Mesodermal cell (in vitro differentiated cells): ENCODE results near the gene ADAMTSL3.

Source experiments
- H3K27ac ChIP-seq: 2 replicates; pipeline ENCODE4 v1.7.0; 2013; ENCODE audit warnings: mild to moderate bottlenecking, low read depth, low read length, moderate library complexity; ENCODE audit not compliant: severe bottlenecking
- H3K36me3 ChIP-seq: 2 replicates; pipeline ENCODE4 v1.7.1; 2013; ENCODE audit warnings: mild to moderate bottlenecking, low read length, moderate library complexity; ENCODE audit not compliant: control insufficient read depth, insufficient read depth
- H3K4me1 ChIP-seq: one replicate; pipeline ENCODE4 v1.7.1; 2013; ENCODE audit warnings: mild to moderate bottlenecking, low read length; ENCODE audit not compliant: insufficient read depth, control insufficient read depth, poor library complexity, severe bottlenecking
- H3K4me3 ChIP-seq: 2 replicates; pipeline ENCODE4 v1.7.0; 2013; ENCODE audit warnings: low read length, control low read depth, mild to moderate bottlenecking; ENCODE audit not compliant: insufficient read depth, poor library complexity, severe bottlenecking; ENCODE audit errors: extremely low read depth
- H3K9me3 ChIP-seq: 2 replicates; pipeline ENCODE4 v1.7.1; 2013; ENCODE audit warnings: mild to moderate bottlenecking, low read length, moderate library complexity; ENCODE audit not compliant: control insufficient read depth
- WGBS, 2 experiments: methylation state at CpG; one replicate each; pipeline ENCODE4 v1.1.5; 2013; ENCODE audit warnings: missing lambda C conversion rate in 2 of 2; ENCODE audit not compliant: insufficient coverage in 2 of 2; 5-methylcytosine and 5-hydroxymethylcytosine counted together

The ADAMTSL3 gene

DNA sequence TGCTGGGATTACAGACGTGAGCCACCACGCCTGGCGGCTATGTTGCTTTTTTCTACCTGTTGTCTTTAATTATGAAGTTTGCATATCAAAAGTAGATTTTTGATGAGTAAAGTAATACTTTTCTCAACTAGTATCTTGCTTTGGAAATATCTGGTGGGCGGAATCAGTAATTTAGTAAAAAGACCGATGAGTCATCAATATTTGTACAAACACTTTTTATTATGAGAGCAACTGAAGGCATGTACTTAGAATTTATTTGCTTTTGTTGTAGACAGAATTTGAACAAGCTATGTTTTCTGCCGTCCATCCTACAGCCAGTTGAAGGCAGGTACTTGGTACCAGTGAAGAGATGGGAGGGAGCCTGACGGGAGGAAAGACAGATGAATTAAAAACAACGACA is 164.7 kb downstream of the ADAMTSL3 start:
- WGBS, 2 experiments: 94 to 95% methylated on average over 3 to 6 of the region's 8 CpGs
- Histone ChIP-seq H3K9me3 (no peaks in the 10 kb centered on the region), H3K36me3 (no peaks in the 10 kb centered on the region), H3K4me3 (no peak overlapping the region), H3K27ac (no peak overlapping the region), H3K4me1 (peaks cover 4% of the 10 kb centered on the region)

DNA sequence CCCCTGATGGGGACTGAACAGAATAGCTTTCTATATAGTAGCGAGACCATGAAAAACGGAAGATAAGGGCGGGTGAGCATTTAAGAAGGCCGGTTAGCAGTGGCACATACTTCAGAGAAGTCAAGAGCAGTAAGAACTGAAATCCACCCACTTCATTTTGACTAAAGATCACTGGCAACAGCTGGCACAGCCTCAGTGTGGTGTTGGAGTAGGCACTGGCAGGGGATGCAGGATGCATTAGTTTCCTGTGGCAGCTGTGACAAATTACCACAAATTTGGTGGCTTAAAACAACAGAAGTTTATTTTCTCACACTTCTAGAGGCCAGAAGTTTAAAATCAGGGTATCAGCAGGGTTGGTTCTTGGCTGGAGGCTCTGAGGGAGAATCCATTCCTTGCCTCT is 176.5 kb downstream of the ADAMTSL3 start:
- 50 to 80% methylated on average over 1 to 2 of the region's 4 CpGs for WGBS, 2 experiments
- H3K9me3 ChIP-seq: no peaks in the 10 kb centered on the region
- H3K27ac ChIP-seq: no peak overlapping the region
- no peaks in the 10 kb centered on the region for H3K36me3 ChIP-seq
- H3K4me3 ChIP-seq: no peak overlapping the region
- H3K4me1 ChIP-seq: no peaks in the 10 kb centered on the region

DNA sequence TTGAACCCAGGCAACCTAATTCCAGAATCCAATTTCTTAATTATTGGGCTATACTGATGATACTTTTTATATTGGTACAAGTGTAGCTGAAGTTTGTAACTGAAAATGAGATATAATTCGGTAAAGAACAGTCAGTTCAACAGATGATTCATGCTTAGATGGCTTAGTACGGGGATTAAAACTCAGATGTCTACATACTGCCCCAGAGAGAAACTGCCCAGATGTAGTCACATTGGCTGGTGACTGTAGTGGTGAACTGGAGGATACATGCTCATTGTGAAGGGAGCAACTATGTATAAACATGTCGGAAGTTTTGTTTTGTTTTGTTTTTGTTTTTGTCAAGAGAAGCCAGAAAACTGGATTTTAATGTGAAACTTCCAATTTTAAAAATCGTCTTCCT is 179.6 kb downstream of the ADAMTSL3 start:
- Histone ChIP-seq H3K9me3 (no peaks in the 10 kb centered on the region), H3K36me3 (no peaks in the 10 kb centered on the region), H3K4me1 (no peaks in the 10 kb centered on the region), H3K27ac (no peak overlapping the region), H3K4me3 (no peak overlapping the region)
- WGBS, 2 experiments: 90 to 91% methylated on average over 3 of the region's 4 CpGs

DNA sequence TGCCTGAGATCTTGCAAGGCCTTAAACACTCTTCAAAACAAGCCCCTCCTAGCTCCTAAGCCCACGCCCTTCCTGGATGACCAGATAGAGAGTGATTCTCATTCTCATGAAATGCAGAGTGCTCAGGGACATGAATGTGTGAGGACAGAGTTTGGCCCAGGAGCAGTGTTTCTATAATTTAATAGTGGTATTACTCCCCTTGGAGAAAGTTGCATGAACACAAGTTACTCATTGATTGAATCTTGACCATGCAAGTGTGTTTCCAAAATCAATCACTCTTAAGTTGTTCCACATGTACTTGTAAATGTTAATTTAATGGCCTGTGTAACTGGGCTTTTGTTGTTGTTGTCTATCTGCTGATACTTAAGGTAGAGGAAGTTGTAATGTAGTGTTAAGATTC is 181.6 kb downstream of the ADAMTSL3 start:
- Histone ChIP-seq H3K36me3 (no peaks in the 10 kb centered on the region), H3K4me1 (no peaks in the 10 kb centered on the region), H3K27ac (no peak overlapping the region), H3K9me3 (no peaks in the 10 kb centered on the region), H3K4me3 (no peak overlapping the region)
- WGBS, 2 experiments: 83% methylated on average over 1 of the region's 1 CpG; no CpG with 5 or more reads in 1 of the 2 experiments

DNA sequence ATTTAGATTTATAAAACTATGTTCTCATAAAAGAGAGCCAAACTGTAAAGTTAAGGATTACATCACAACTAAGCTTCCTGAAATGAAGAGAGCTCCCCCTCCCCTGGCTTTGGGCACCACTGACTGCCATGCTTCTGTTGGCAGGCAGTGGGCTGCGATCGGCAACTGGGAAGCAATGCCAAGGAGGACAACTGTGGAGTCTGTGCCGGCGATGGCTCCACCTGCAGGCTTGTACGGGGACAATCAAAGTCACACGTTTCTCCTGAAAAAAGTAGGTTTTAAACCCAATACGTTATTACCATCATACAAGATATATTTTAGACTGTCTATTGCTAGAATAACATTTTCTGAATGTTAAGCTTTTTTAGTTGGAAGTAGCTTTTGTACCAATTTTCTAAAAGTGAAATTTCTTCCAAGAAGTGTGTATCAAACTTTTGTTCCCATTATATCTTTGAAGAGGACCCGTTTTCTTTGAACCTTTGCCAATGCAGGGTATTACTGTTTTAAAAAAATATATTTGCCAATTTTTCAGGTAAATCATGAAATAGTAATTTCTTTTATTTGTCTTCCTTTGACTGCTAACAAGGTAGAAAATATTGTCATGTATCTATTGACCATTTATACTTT is 184.1 kb downstream of the ADAMTSL3 start:
- no peak overlapping the region for H3K27ac ChIP-seq
- H3K4me1 ChIP-seq: no peaks in the 10 kb centered on the region
- H3K4me3 ChIP-seq: no peak overlapping the region
- no peaks in the 10 kb centered on the region for H3K9me3 ChIP-seq
- no peaks in the 10 kb centered on the region for H3K36me3 ChIP-seq
- WGBS, 2 experiments: 8% methylated on average over 6 of the region's 8 CpGs; no CpG with 5 or more reads in 1 of the 2 experiments

DNA sequence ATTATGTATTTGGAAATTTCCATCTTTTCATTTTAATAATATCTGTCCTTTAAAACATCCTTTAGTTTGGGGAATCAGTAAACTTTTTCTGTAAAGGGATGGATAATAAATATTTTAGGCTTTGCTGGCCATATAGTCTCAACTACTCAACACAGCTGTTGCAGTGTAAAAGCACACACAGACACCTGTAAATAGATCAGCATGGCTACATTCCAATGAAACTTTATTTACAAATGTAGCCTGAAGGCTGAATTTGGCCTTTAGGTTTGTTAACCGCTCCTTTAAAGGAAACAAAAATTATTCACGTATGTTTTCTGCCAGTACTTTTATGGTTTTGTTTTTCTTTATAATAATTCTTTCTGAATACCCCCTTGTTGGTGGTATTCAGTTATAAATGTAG is 184.8 kb downstream of the ADAMTSL3 start:
- Histone ChIP-seq H3K4me1 (no peaks in the 10 kb centered on the region), H3K27ac (no peak overlapping the region), H3K36me3 (no peaks in the 10 kb centered on the region), H3K4me3 (no peak overlapping the region), H3K9me3 (no peaks in the 10 kb centered on the region)
- WGBS, 2 experiments: no CpG with 5 or more reads among the region's 2 CpGs

DNA sequence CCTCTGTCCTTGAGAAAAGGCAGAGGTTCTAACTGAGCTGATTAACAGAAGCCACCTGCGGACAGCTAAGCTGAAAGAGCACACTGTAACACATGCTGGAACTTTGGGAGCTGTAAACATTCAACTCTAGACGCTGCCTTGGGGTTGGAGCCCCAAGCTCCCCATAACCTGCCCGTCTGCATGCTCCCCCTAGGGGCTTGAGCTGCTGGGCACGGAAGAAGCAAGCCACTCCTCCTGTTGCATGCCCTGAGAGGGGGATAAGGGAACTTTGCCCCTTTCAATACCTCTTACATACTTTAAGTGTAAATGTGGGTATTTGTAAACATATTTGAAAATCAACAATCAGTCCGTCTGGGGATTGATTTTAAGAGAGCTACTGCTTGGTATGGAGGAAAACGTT is 188.4 kb downstream of the ADAMTSL3 start:
- Histone ChIP-seq H3K4me1 (no peaks in the 10 kb centered on the region), H3K4me3 (no peak overlapping the region), H3K36me3 (no peaks in the 10 kb centered on the region), H3K27ac (no peak overlapping the region), H3K9me3 (no peaks in the 10 kb centered on the region)
- WGBS, 2 experiments: 79 to 81% methylated on average over 3 to 4 of the region's 6 CpGs

DNA sequence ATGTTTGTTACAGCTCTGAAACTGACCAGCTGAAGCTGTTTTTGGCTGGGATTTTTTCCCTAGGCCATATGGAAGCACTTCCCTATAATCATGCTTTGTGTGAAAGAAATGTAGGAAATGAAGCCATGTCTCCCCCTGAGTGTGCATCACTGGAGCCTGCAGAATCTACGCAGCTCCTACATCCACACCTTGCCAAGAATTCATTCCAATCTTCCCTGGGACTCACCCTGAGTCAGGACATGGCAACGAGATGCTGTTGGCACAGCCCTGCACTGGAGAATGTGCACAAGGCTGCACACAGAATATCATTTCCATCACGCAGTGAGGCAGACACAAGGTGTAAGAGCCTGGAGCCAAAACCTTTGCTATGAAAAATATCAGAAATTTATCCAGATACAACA is 189.5 kb downstream of the ADAMTSL3 start:
- no peak overlapping the region for H3K27ac ChIP-seq
- WGBS, 2 experiments: 72 to 90% methylated on average over 2 of the region's 3 CpGs
- H3K36me3 ChIP-seq: no peaks in the 10 kb centered on the region
- no peaks in the 10 kb centered on the region for H3K4me1 ChIP-seq
- H3K4me3 ChIP-seq: no peak overlapping the region
- no peaks in the 10 kb centered on the region for H3K9me3 ChIP-seq

DNA sequence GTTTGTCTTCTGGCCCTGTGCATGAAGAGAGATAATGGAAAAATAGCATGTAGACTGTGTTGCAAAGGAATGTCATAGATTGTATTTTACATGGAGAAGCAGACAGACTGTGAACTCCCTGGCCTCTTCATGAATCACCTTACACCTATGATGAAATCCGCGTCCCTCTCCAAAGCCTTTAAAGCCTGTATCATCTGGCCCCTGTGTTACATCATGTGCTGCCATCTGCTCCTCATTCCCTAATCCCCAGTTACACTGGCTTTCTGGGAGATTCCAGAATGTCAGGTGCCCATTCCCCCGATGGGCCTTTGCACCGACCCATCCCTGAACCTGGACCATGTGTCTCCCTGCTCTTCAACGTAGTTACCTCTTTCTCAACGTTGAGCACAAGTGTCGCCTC is 190.8 kb downstream of the ADAMTSL3 start:
- Histone ChIP-seq H3K9me3 (no peaks in the 10 kb centered on the region), H3K4me3 (no peak overlapping the region), H3K4me1 (no peaks in the 10 kb centered on the region), H3K27ac (no peak overlapping the region), H3K36me3 (no peaks in the 10 kb centered on the region)
- WGBS, 2 experiments: 90 to 96% methylated on average over 5 to 6 of the region's 7 CpGs

DNA sequence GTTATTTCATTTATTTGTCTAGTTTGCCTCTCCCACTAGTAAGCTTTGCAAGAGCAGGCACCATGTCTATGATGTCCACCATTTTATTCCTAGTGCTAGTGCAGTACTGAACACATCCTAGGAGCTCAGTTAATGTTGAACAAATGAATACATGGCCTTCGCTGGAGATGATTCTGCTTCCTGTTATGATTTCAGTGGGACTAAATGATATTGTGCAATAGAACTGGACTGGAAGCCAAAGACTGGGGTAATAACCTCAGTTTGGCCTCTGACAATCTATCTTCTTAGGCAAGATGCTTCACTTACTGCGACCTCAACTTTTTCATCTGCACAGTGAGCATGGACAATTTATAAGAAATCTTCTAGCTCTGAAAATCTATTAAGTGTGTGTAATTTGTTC is 191.3 kb downstream of the ADAMTSL3 start:
- no peaks in the 10 kb centered on the region for H3K9me3 ChIP-seq
- H3K36me3 ChIP-seq: no peaks in the 10 kb centered on the region
- H3K27ac ChIP-seq: no peak overlapping the region
- H3K4me1 ChIP-seq: no peaks in the 10 kb centered on the region
- 57 to 80% methylated on average over 1 of the region's 2 CpGs for WGBS, 2 experiments
- H3K4me3 ChIP-seq: no peak overlapping the region

DNA sequence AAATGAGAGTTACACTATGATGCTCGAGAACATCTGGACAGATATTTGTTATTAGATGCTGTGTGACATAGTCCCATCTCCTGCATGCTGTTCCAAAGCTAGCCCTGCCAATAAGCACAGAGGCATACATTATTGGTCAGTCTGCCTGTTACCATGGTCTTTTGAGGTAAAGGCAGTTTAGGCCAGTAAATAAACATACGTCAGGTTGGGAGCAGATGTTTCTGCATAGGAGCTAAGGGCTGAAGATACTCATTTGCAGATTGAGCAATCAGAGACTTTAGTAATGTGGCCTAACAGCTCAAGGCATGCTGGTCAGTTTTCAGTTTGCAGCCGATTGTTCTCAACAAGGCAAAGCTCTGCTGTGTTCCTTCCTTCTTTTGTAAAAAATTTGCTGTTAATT is 192.9 kb downstream of the ADAMTSL3 start:
- no peak overlapping the region for H3K4me3 ChIP-seq
- WGBS, 2 experiments: 68 to 83% methylated on average over 3 of the region's 3 CpGs

More for the DNA sequence above, 192.9 kb downstream of the ADAMTSL3 start:
- Histone ChIP-seq H3K27ac (no peak overlapping the region), H3K36me3 (no peaks in the 10 kb centered on the region), H3K4me1 (no peaks in the 10 kb centered on the region), H3K9me3 (no peaks in the 10 kb centered on the region)
